T47D (cell line): Measurements from ENCODE around the gene KRTAP5-1.
A peak's percentile ranks its signal among the peaks of the same experiment; 100 is the strongest.

ENCODE experiments used
- DNase-seq, 2 experiments: peaks; one replicate each; pipeline versions ENCODE4 v3.0.0 to v3.0.0-alpha.2; 2011 to 2012; ENCODE audit warnings: low read depth in 1 of 2, low spot score in 1 of 2
- JUND ChIP-seq: IDR thresholded peaks from 2 replicates; pipeline ENCODE4 v1.6.1; 2012; ENCODE audit warnings: low read depth
- in situ Hi-C: cut with HindIII; loops from 2 replicates; pipeline ENCODE4 v1.10.0; 2016; ENCODE audit warnings: low sequenced_read_pairs, low pct_unique_long_range_greater_than_20kb

KRTAP5-1 gene

DNA sequence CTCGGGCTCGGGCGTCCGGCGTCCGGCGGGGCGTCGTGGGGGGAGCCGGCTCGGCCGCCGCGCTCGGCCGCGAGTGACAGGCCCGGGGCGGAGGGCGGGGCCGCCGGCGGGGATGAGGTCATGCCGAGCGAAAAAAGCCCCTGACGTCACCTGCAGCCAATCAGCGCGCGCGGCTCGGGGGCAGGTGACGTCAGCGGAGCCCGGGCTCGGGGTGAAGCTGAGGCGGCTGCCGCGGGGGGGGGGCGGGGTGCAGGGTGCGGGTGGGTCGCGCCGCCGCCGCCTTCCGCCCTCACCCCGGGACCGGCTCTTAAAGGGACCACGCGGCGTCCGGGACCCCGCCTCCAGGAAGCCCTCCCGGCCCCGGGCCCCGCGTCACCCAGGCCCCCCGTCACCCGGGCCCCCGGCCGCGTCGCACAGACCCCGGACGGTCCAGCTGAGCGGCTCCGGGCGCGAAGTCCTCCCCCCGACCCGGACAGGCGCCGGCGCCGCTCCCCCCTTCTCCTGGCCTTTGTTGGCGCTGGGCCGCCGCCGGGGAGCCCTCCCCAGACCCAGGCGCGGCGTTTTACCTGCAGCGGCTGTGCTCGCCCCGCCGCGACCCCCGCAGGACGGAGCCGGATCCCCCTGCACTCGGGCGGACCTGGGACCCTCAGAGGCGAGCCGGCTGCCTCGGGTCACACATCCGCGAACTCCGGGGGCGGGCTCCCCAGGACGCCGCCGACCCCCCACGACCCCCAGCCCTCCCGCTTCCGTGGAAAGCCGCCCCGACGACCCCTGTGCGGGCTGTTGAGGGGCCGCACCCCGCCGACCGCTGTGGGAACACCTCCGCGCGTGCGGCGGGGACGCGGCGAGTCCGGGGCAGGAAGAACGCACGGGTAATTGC lies 12.6 kb downstream of the KRTAP5-1 start, which contains the start of gene DUSP8:
TSS of gene DUSP8 (minus strand) at position 75 of the 880 bp plus-strand sequence. CDS start 6,445 bp downstream, outside the sequence.
- DNase-seq = peak; percentile 86 to 91
- in situ Hi-C loops = no loop called here
- peak; percentile 59; the same call in 1 of the 2 replicates for TF ChIP-seq JUND

DNA sequence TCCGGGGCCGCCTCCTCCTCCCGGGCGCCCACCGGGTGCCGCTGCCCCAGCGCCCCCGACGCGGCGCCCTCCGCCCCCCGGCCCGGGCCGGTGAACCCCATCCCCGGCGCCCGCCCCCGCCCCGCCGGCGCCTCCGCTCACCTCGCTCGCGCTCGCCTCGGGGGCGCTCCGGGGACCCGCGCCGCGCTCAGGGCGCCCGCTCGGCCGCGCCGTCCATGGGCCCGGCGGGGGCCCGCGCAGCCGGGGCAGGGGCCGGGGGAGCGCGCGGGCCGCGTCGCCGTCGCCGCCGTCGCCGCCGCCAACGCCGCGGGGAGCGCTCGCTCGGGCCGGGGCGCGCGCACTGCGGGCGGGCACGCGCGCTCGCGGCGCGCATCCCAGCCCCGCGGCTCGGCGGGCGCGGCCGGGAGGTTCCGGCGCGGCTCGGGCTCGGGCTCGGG lies 13.3 kb downstream of the KRTAP5-1 start:
- TF ChIP-seq JUND = no peak
- no peak for DNase-seq
- in situ Hi-C loops = no loop called here

DNA sequence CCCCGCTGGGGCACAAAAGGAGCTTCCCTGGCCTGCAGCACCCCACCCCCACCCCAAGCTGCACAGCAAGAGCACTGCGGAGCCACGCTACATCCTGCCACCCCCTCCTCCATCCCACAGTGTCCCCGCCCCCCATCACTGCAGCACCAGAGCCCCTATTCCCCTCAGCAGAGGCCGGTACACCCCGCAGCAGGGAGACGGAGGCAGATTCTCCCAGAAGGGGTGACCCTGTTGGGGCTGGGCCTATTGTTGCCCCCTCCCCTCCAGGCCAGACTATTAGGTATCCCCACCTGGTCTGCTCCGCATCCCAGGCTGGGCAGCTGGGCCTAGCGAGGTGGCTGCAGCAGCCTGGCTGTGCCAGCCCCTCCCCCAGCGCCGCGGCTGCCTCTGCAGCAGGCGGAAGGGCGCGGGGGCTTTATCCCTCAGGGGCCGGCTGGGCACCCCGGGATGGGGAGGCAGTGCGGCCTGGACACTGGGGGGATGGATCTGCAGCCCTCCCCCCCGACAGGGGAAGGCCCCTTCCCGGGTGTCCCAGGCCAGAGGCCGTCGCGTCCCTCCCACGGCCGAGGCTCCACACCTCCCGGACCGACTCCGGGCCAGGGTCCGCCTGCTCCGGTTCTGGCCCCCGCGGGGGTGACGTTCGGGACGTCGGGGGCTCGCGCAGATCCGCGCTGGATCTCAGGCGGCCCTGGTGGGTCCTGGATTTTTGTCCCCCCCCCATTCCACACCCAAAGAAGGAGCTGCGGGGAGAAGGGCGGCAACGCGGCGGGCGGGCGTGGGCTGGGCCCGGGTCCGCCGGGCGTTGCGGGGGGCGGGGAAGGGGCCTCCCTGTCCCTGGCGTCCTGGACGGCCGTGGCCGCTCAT lies 14.0 kb downstream of the KRTAP5-1 start:
- no peak for DNase-seq
- TF ChIP-seq JUND = no peak
- in situ Hi-C loops = no loop called here

DNA sequence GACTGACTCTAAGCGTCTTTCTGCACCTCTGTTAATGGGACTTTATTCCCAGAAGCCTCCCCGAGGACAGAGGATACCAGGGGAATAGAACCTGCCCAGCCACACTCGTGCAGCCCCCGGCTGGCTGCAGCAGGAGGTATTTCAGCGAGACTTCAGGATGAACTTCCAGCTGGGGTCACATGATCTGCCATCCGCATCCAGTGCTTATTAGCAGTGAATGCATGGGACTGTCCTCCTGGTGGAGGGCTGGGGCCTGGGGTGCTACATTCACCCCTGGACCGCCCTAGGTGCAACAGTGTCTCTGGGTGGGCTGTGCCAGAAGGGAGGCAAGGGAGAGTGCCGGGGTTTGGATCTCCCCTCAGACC lies 14.6 kb downstream of the KRTAP5-1 start:
- in situ Hi-C loops = no loop called here
- DNase-seq = no peak
- TF ChIP-seq JUND = no peak

DNA sequence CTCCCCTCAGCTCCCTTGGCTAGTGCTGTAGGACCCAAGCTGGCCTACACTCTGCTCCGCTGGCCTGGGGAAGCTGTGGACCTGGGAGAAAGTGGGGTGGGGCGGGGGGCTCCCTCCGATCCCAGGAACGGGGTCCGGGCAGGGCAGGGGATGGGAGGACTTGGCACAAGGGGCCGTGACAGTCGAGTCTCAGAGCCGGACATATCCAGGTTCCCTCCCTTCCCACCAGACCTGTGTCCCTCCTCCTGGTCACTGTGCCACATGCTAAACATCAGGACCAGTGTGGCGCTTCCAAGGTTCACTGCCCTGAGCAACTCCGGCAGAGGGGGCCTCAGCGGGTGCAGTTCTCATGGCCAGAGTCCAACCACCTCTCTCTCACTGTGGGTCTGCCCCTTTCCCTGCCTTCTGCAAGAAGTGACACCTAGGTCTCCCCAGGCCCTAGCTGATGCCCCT lies 15.1 kb downstream of the KRTAP5-1 start:
- no peak for DNase-seq
- no peak for TF ChIP-seq JUND
- in situ Hi-C loops = no loop called here

DNA sequence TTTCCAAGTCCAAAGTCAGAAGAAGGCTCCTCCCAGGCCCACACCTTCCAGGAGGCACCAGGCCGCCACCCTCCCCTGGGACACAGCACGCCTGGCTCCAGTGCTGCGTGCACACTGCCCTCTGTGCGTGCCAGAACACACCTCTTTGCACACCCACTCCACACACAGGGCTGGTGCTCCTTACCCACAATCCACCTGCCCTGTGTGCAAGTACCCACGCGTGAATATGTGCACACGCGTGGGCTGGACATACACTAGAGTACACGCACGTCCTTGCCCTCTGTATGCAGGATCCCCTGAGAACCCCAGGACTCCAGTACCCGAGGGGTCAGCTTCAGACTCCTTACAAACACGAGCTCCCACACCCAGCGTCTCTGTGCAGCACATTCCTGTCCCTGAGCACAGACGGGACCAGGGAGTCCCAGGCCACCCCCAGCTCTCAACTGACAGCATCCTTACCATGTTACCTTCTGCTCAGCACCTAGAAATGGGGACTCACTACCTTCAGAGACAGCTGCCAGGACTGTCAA lies 15.8 kb downstream of the KRTAP5-1 start:
- no peak for TF ChIP-seq JUND
- DNase-seq = no peak
- in situ Hi-C loops = no loop called here

DNA sequence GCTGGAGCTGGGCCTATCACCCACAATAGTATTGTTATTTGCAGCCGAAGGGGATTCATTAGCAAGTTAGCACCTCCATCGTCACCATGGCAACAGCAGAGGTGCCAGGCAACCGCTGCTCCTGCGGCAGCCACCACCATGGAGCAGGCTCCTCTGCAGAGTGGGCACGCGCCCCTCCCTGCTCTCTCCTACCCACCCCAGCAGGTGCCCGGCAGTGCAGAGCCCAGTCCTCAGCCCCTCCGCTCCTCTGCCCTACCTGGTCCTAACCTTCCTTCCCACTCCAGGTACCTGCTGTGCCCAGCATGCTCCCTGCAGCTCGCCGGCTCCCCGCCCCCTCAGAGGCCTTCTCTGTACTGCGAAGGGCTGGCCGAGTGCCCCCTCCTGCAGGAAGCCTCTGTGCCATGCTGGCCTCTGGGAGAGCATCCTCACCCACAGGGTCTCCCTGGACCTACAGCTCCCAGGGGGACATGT lies 16.6 kb downstream of the KRTAP5-1 start:
- no peak for TF ChIP-seq JUND
- in situ Hi-C loops = no loop called here
- no peak for DNase-seq

DNA sequence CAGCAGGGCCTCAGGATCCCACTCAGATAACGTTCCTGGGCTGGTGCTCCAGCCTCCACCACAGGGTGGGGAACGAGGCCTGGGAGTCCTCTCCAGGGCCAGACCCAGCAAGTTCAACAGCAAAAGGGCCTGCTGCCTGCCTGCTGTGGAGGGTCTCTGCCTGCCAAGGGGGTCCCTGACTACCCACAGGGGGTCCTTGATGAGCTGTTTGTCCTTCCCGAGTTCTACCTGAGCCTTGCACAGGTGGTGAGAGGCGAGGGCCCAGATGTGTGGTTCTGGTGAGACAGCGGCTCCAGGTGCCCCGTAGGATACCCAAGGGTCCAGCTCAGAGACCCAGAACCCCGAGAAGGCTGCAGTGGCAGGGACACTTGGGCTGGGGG lies 17.4 kb downstream of the KRTAP5-1 start:
- no peak for TF ChIP-seq JUND
- in situ Hi-C loops = no loop called here
- no peak for DNase-seq

DNA sequence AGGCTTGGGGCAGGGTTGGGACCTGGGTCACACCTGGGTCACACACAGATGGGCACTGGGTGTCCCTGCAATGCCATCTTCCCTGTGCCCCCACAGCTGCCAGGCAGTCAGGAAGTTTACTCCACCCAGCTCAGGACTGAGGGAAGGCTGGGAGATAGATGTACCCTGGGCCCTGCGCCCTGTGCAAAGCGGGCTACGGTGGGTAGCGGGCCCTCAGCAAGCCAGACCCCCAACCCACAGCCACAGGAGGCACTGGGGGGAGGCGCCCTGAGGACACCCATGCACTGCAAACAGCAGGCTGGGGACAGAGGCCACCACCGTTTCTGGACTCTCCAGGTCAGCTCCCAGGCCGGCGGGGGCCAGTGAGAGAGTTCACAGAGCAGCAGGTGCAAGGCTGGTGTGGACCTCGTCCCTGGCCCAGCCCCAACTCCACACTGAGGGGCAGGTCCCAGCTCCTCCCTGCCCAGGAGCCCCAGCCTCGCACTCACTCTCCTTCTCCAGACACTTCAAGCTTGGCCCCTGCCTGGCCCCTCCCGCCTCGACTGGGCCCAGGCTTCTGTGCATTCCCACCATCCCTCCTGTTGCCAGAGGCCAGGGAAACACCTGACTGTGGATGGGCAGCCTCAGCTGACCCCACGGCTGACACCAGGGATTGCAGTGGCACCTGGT lies 17.9 kb downstream of the KRTAP5-1 start:
- in situ Hi-C loops = no loop called here
- no peak for TF ChIP-seq JUND
- no peak for DNase-seq

DNA sequence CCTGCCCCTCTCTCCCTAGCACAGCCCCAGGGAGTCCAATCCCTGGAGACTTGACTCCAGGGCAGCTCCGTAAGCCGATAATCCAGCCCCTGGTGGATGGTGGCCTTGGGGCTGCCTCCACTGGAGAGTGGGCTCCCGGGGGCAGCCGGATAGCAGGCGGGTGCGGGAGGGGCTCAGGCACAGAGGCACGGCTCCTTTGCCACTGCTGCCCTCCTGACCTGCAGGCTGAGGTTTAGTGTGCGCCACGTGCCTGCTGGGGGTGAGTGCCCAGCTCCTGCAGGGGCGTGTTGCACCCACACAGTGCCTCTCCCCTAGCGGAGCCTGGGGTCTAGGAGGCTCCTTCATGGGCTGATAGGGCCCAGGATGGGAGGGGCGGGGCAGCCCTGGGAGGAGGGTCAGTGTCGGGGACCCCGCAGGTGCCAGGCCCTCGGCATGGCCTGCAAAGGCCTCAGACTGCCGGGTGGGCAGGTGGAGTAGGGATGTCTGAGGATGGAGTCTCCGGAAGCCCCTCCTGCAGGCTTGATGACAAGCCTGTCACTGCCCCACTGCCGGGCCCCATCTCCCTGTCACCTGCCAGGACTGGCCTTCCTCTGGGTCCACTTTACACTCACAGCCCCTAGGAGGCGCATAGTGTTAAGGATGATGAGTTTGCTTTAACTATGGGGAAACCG lies 18.6 kb downstream of the KRTAP5-1 start:
- no peak for DNase-seq
- in situ Hi-C loops = no loop called here
- TF ChIP-seq JUND = no peak

DNA sequence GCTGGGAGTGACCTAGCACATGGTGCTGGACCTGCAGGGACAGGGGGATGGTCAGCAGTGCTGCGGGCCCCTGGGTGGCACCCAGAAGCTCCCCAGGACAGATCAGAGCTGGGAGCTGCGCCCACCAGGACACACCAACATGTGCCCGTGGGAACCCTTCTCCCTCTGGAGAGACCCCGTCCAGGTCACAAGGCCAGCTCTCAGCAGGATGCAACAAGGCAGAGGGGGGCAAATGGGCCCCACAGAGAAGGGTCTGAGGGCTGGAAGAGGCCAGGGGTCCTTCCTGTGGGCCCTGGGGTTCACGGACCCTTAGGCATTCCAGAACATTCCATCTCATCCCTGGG lies 19.2 kb downstream of the KRTAP5-1 start:
- TF ChIP-seq JUND = no peak
- in situ Hi-C loops = no loop called here

More for the DNA sequence above, 19.2 kb downstream of the KRTAP5-1 start:
- no peak for DNase-seq
